Measurements from ENCODE around the gene SNAP91.
"Not testable (repeated sequence)": the region's sequence is repeated elsewhere in the genome, so short reads cannot be mapped to it uniquely, and the experiment has no call there.

SNAP91 gene

GRCh38 chr6:83629908-83630307 lies 79.0 kb downstream of the SNAP91 start:
- DNase-seq (ENCODE audit: low read depth in 3 of 3), result not testable (repeated sequence)

DNA sequence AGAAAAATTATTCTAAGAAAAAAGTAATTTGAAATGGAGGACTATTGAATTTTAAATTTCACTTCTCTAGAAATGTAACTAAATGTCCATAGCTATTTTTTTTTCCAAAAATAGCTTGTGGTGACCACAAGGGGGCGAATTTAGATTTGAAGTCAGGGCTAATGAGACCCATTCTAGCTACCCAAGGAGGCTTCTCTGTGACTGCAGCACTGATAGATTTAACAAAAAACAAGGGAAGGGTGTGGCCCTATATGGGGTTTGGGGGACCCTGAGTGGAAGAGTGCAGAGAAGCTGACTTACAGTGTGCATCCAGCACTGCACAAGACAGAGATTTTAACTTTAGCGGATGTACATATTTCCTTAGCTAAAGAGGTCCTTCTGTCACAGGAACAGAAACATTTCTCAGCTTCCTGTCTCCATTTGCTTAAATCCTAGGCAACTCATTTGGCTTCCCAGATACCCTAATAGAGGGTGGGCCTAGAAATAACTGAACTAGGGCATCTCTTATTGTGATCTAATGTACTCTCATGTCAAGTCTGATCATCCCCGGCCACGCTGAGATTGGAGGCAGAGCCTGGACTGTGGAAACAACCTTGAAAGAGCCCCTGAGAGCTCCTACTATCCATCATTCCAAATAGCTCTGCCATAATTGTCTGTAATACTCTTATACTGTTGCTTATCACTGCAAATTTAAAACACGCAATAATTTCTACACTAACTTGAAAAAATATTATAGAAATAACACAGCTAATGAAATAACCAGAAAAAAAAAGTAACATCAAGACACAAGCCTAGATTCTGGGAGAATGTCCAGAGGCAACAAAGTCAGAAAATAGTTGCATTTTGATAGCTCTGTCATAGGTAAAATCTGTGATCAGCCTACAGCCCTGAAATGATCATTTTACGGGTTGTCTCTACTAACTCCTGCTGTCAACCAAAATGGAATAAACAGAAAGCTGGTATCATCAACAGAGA lies 93.6 kb downstream of the SNAP91 start:
- no peak for DNase-seq (ENCODE audit: low read depth in 3 of 3)

- no peak for DNase-seq (ENCODE audit: low read depth in 3 of 3)
Observed at GRCh38 chr6:83613378-83613777, 95.5 kb downstream of the SNAP91 start.

DNA sequence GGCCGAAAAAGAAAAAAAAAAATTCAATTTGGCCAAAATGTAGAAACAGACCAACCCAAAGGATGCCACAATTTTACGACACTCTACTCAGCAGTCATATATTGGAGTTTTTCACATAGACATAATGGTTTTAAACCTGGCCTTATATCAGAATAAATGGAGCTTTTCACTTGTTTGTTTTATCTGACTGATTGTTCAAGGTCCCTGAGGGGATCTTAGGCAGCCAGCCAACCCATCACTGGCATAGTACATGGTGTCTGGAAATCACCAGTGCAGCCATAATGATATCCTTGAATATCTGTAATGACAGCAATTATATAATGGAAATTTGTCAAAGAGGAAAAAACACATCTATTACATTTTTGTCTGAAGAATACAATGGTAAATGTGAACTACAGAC lies 99.7 kb downstream of the SNAP91 start:
- DNase-seq (ENCODE audit: low read depth in 3 of 3), result no peak

DNA sequence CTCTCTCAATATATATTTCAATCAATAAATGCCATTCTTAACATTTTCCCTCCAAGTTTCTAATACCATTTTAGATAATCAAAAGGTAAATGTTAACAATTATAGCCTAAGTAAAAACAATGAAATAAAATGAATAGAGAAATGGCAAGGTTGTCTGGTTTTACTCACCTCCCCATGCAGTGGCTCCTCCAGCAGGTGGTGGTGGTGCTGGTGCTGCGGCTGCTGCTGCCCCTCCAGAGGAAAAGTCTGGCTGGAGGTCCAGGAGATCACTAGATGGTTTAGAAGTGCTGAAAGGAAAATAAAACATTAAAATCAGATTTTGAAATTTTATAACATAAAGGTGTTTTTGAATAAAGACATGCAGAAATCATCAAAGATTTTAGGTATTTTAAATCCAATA lies 103.4 kb downstream of the SNAP91 start:
- no peak for DNase-seq (ENCODE audit: low read depth in 3 of 3)

DNA sequence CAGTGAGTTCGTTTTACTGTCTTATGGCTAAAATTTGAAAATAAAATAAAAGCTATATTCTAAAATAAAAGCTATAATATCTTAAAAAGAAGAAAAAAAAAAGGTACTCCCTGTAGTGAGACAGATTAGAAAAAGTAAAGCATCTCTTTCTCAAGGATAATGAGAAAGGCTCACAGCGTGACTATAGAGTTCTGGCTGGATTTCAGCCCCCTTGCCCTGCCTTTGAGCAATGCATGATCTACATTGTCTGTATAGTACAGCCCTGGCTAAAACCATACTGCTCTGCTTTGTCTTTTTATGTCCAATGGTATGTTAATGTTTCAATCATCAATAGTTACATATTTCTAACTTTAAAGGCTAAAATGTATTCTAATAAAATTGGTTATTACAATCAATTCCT lies 105.3 kb downstream of the SNAP91 start:
- no peak for DNase-seq (ENCODE audit: low read depth in 3 of 3)

DNA sequence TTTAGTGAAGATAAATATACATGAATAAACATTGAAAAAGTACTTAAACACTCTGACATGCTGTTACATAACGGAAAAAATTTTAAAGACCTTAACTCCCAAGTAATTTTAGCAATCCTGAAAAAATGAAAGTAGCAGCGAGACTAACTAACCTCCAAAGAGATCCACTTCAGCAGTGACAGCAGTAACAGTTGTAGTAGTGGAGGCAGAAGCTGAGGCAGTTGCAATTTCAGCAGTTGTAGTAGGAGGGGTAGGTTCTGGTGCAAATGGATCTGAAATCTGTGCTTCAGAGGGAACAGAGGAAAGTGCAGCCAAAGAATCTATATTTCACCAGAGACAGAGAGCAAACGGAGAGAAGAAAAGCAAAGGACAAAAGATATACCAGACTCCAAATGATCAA lies 107.8 kb downstream of the SNAP91 start:
- DNase-seq (ENCODE audit: low read depth in 3 of 3), result no peak

DNA sequence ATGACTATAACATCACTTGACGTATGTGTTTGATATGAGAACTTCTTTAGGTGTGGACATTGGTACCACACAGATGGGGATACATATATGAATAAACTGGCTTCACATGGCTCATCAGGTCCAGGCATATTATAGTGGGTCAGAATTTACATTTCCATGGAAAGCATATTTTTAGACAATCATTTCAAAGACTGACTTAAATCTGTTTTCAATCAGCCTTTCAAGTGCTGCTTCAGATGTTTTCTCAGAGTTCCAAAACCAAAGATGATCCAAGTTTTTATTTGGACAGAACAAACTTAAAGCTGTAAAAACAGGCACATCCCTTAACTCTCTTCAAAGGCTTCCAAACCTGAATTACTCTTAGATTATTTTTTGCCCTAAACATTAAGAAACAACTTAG lies 108.4 kb downstream of the SNAP91 start:
- DNase-seq (ENCODE audit: low read depth in 3 of 3), result no peak

DNA sequence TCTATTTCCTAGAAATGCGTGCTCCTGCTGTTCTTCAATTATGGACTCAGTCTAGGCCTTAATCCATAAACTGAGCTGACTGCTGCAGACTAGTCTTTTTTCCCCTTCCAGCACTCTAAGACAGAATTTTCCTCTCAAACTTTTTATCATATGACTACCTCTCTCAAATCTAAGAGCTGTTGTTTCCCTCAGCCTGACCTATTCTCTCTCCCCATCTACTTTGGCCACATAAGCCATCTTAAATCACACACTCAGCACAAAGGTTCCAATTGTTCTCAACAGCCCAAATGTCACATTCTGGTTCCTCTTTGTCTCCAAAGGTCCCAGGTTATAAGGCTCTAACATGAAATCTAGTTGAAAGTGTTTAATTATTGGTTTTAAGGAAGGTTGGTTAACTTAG lies 111.4 kb downstream of the SNAP91 start:
- DNase-seq (ENCODE audit: low read depth in 3 of 3), result no peak

- DNase-seq (ENCODE audit: low read depth in 3 of 3), result no peak
Observed at GRCh38 chr6:83597051-83597450, 111.8 kb downstream of the SNAP91 start.

DNA sequence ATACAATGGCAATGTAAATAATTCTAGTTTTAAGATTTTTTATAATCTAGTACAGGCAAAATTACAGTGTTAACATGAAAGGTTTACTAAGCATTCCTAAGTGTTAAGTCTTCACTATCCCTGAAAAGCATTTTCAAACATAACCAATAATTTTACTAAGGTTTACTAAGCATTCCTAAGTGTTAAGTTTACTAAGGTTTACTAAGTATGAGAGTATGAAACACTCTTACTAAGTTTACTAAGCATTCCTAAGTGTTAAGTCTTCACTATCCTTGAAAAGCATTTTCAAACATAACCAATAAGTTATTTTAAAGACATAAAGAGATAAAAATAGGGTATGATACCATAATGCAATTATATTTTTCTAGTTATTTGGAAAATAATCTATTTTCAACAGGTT lies 114.0 kb downstream of the SNAP91 start:
- DNase-seq (ENCODE audit: low read depth in 3 of 3), result no peak

DNA sequence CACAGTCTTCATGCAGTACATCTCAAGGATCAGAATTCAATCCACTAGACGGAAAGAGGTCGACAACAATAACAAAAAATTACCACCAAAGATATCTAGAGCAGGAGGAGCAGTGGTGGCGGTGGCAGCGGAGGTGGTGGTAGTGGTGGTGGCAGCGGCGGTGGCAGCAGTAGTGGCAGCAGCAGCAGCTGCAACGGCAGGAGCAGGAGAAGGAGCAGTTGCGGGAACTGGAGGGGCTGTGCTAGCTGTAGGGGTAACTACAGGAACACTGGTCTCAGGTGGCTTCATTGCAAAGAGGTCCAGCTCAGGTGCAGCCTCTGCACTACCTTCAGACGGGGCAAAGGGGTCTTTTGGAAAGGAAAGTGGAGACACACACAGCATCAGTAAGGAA lies 115.5 kb downstream of the SNAP91 start:
- no peak for DNase-seq (ENCODE audit: low read depth in 3 of 3)

DNA sequence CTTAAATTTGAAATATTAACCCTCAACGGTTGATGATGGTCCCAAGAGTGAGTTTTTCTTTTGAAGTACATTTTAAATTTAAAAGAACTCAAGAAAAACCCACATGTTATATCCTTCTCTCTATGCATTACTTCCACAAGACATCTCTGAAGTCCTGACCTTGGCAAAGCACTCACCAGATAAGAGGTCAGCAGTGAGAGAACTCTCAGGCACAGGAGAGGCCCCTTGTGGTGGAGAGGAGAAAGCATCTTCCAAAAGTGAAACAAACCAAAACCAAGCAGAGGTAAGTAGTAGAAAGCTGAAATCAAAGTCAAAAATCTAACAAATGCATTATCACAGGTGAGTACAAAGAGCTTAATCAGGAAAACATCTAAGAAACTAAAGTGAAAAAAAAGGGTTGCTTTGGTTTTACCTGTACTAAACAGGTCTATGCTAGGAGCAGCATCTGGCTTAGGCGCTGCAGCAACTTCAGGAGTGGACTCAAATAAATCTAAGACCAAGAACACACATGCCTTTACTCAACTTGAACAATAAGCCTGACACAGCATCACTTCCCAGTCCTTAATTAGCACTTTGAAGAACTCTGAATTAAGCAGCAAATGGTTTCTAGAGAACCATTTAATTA lies 116.0 kb downstream of the SNAP91 start:
- no peak for DNase-seq (ENCODE audit: low read depth in 3 of 3)

- no peak for DNase-seq (ENCODE audit: low read depth in 3 of 3)
Observed at GRCh38 chr6:83590416-83590815, 118.5 kb downstream of the SNAP91 start.

DNA sequence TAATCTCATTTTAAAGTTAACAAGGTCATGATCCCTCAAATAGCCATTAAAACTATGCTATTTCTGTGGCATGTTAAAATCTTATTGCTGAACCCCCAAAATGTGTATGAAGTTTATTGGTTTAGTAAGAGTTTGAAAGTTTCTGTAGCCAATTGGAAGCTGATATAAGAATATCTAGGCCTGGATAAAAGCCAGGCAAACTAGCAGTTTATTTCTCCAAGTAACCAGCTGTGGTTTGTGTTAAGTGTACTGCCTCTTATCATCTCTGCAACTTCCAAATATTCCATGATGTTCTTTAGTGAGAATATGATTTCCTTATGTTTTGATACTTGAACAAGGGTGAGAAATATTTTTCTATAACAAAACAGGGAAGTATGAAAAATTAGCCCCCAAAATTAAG lies 119.8 kb downstream of the SNAP91 start:
- no peak for DNase-seq (ENCODE audit: low read depth in 3 of 3)

GRCh38 chr6:83578057-83578456 lies 130.8 kb downstream of the SNAP91 start:
- no peak for DNase-seq (ENCODE audit: low read depth in 3 of 3)

DNA sequence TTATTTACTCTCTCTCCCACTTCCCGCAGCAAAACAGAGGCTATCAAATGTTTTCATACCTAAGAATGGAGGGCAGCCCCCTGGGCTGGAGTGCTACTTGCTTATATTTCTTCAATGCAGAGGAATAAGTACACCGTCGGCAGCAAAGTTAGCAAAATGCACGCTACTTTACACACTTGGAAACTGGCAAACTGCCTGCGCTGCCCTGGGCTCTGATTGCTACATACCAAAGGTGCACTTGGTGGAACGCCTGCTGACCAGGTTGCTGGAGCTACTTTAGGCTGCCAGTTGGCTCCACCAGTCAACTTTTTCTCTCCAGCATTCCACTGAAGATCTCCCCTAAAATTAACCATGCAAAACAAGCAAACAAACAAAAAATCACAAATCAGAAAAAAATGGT lies 134.1 kb downstream of the SNAP91 start:
- no peak for DNase-seq (ENCODE audit: low read depth in 3 of 3)

DNA sequence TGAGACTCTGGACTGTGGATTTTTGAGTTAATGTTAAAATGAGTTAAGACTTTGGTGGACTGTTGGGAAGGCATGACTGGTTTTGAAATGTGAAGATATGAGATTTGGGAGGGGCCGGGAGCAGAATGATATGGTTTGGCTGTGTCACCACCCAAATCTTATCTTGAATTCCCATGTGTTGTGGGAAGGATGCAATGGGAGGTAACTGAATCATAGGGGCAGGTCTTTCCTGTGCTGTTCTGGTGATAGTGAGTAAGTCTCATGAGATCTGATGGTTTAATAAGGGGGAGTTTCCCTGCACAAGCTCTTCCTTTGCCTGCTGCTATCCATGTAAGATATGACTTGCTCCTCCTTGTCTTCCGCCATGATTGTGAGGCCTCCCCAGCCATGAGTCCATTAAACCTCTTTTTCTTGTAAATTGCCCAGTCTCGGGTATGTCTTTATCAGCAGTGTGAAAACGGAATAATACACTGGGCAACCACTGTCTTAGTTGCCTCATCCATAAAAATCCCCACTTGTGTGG lies 137.2 kb downstream of the SNAP91 start:
- not testable (repeated sequence) for DNase-seq (ENCODE audit: low read depth in 3 of 3)

DNA sequence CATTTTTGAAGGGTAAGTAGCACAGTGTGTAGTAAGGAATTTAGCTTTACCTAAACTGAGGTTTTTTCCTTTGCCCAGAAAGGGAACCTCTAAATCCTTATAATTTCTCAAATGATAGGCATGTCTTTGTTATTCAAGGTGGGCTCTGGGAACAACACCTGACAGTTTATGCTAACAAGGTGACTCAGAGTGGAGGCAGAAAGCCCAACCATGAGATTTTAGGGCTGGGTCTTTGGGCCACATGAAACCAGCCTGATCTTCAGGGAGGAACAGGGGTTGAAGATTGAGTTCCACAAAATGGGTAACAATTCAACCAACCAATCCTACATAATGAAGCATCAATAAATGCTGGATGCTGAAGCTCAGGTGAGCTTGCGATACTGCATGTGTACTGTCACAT lies 149.9 kb downstream of the SNAP91 start:
- DNase-seq (ENCODE audit: low read depth in 3 of 3), result no peak

DNA sequence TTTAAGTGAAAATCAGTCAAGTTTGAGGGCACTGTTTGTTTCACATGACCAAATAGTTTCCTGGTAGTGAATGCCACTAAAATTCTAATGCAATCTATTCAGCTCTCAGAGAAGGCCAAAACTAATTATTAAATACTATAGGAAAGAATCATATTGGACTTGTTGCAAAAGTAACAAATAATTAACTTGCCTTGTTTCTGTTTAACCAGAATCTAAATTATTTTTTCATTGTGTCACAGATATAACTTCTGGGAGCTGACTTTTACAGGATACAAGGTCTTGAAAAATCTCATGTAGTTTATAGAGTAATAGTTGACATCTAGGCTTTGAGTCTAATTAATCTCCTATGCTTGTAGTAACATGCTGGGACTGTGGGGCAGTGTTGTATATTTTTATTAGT lies 152.0 kb downstream of the SNAP91 start:
- DNase-seq (ENCODE audit: low read depth in 3 of 3), result no peak

GRCh38 chr6:83551748-83552147 lies 157.2 kb downstream of the SNAP91 start:
- DNase-seq (ENCODE audit: low read depth in 3 of 3), result not testable (repeated sequence)

DNA sequence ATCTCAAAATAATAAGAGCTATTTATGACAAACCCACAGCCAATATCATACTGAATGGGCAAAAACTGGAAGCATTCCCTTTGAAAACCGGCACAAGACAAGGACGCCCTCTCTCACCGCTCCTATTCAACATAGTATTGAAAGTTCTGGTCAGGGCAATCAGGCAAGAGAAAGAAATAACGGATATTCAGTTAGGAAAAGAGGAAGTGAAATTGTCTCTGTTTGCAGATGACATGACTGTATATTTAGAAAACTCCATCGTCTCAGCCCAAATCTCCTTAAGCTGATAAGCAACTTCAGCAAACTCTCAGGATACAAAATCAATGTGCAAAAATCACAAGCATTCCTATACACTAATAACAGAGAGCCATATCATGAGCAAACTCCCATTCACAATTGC lies 158.4 kb downstream of the SNAP91 start:
- DNase-seq (ENCODE audit: low read depth in 3 of 3), result not testable (repeated sequence)

DNA sequence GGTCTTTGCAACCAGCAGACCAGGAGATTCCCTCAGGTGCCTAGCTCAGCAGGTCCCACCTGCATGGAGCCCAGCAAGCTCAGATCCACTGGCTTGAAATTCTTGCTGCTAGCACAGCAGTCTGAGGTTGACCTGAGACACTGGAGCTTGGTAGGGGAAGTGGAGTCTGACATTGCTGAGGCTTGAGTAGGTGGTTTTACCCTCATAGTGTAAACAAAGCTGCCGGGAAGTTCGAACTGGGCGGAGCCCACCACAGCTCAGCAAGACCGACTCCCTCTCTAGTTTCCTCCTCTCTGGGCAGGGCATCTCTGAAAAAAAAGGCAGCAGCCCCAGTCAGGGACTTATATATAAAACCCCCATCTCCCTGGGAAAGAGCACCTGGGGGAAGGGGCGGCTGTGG lies 162.3 kb downstream of the SNAP91 start:
- no peak for DNase-seq (ENCODE audit: low read depth in 3 of 3)
